Fibroblast of skin of left quadriceps (primary cell): ENCODE measurements around the gene CEBPZOS.

ENCODE experiments used
- DNase-seq, 2 experiments: peaks; one replicate each; pipeline ENCODE4 v3.0.0-alpha.2; 2013; ENCODE audit warnings: low read depth in 2 of 2

The CEBPZOS gene

DNA sequence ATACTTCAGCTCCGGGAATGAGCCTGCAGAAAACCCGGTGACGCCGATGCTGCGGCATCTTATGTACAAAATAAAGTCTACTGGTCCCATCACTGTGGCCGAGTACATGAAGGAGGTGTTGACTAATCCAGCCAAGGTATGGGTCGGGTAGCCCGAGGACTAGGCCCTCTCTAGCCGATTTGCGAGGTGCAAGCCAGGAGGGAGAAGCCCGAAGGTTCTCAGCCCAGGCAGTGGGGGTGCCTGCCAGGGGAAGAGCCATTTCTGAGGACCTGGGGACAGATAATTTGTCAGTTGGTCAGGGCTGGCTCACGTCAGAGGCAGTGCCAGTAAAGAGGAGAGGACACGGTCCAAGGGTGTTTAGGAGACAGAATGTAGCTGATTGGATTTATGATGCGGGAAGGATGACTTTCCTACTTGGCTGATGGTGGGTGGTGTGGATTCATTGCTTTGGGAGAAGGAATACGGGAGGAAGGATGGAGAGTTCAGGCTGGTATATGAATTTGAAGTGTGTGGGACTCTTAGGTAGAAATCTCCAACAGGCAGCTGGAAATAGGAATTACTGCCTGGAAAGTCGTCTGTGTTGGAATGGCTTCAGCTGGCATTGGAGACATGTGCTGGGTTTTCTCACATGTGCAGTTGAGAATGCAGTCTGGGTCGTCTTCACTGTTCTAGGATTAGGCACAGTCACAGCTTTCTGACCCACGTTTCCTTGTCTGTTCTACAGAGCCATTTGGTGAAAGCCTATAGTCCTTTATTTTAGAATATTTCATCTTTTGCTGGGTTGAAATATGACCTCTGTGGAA lies 36.0 kb downstream of the CEBPZOS start:
- DNase-seq: no peak

DNA sequence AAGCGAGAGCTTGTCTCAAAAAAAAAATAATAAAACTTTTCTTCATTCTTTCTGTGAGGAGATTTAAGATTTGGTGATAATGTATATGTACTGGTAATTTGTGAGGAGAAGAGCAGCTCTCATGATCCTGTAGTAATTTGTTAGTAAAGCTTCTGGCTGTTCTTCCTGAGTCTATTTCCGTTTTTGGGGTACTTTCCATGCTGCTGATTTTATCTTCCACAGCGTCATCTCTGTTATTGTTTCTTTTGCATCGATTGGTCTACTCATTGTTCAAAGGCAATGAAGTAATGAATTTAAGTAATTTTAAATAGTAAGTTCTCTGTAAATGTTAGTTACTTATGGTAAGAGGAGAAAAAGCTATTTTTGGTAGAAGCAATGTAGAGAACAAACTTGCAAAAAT lies 47.1 kb downstream of the CEBPZOS start:
- DNase-seq: no peak

DNA sequence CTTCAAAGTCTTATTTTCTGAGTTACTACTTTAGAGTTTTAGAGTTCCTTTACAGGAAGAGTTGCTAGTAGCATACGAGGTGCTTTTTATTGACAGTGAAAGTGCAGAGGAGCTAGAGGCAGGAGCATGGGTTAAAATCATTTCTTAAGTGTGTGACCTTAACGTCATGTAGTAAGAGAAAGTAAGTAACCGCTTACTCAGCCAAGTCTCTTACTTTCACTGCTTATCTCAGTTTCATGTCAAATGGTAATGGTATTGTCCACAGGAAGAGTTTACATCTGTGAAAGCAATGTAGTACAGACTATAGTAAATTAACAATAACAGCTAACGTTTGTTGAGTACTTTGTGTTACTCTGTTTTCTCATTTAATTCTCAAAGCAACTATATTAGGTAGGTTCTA lies 47.7 kb downstream of the CEBPZOS start:
- no peak for DNase-seq

DNA sequence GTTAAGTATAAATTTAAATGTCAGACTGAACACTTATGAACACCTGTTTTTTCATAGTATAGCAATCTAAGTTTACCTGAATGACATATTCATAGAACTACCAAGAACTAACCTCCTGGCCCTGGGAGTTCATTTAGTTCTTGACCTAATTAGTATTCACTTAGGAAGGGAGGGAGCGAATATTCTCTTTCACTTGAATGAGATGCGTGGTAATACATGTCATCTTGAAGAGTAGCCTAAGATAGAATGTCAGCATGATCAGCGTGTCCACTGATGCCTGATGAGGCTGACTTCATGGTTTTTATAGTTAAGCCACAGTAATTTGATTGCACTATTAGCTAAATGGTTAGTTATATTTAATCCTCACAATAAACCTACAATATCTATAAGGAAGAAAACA lies 48.5 kb downstream of the CEBPZOS start:
- DNase-seq: no peak

DNA sequence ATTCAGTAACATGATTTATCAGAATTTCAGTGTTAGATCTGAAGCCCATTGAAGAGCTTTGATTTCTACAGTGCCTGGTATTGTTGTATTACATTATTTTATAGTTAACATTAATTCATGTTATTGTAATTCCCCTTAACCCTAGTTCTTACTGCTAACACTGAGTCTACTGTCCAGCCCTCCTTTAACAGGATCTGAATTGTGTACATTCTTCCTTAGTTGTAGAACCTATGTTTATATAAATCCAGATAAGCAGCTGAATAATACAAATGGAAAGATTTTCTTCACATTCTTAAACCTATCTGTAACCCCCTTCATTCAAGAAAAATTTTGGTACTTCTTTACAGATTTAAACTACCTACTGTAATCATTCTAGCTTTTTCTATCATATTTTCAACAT lies 49.9 kb downstream of the CEBPZOS start:
- DNase-seq: no peak

DNA sequence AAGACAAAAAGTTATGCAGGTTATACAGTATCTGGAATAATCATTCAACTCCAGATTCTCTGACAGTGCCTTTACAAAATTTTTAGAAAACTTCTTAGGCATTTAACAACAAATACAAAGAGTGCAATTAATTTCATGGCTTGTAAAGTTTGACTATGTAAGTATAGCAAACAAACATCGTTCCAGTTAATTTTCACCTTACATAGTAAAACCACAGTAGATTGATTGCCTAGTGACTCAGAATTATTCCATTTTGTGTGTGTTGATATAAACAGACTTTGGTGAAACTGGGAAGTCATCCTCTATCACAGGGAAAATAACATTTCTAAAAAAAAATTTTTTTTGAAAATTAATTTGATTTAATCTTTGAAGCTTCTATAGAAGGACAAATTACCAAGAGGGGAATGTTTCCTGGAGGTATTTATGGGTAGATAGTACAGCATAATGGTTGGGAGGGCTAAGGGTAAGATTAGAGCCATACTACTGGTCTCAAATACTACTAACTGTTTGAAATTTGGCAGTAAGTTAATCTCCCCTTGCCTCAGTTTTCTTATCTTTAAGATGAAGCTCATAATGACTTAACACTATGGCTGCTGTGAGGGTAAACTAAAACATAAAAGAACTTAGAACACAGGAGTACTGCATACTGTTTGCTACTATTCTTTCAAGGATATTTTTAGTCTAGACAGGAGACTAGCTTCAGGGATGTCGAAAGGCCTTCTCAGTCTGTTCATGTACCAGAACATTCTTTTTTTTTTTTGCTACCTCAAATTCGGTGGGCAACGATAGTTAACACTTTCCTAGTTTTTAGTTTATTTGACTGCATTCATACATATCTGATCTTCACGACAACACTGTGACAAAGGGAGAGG lies 54.8 kb downstream of the CEBPZOS start:
- DNase-seq: no peak
